HuH-7.5 (cell line): ENCODE measurements around the gene MPP3.

Source experiments
- DNase-seq: peaks from one replicate; pipeline ENCODE4 v3.0.0; 2011; ENCODE audit warnings: low spot score

The MPP3 gene

DNA sequence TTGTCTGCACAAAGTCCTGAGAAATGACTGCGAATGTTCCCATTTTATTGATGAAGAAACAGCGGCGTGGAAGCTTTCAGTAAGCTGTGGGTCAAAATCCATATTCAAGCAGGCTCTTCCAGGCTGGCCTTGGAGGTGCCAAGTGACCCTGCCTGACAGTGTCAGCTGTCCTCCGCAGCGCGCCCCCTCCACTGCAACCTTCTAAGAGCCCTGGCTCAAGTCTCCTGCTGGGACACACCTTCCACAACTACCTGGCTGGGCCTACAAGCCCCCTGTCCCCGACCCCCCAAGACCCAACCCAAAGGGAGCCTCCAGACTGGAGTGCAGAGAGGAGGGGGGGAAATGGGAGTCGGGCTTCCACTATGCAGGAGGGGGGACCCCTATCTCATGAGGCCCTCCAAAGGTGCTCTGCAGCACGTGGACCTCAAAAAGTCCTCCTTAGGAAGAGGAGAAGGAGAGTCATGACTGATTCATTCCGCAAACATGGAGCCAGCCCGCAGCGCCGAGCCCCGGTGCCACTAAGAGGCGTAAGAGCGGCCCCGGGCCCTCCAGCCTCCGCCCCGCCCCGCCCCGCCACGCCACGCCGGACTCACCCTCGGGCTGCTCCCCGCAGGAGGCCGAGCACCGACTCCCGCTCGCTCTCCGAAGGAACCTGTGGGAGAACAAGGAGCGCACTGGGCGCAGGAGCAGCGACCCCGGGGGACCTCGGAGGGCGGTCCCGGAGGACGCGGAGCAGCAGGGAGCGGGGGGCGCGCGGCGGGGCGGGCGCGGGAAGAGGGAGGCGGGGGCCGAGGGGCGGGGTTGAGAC is 574 bp downstream of the MPP3 start:
- DNase-seq, result peak; percentile 67

DNA sequence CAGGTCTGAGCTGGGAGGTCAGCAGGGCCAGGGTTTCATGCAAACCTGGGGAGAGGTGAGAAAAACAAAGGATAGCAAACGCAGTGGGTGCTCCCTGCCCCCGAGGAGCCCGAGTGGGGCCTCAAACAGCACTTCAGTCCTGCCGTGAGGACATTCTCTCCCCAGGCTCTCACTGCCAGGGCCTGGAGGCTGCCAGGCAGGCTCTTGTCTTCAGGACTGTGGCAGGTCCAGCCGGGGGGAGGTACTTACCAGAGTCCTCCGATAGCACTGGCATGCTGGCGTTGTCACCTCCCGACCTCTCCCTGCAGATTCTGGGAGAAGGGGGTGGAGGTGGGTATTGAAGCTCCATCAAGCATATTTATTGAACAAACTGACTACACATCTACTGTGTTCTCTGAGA is 1.3 kb downstream of the MPP3 start:
- no peak for DNase-seq

DNA sequence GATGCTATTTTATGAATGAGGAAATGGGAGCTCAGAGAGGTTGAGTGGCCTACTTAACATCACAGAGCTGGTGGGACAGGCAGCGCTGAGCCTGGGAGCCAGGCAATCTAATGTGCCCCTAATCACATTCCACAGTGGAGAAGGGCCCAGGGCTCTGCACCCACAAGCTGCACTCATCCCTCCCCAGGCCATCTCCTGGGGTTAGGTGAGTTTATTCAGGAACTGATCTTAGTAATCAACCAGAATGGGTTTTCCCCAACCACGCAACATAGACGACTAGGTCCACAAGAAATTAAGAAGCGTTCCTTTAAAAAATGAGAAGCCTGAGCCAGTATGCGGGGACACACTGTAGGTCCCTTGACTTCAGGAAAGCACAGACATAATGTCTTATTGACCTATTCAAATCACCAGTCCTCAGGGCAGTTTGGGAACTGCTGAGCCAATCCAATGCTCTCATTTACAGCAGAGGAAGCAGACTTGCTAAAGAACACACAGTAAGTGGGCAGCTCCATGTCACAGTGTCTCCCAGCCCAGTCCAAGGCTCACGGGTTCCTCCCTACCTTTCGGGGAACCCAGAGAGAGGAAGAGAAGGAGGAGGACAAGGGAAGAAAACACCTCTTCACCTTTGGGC is 2.3 kb downstream of the MPP3 start:
- no peak for DNase-seq

DNA sequence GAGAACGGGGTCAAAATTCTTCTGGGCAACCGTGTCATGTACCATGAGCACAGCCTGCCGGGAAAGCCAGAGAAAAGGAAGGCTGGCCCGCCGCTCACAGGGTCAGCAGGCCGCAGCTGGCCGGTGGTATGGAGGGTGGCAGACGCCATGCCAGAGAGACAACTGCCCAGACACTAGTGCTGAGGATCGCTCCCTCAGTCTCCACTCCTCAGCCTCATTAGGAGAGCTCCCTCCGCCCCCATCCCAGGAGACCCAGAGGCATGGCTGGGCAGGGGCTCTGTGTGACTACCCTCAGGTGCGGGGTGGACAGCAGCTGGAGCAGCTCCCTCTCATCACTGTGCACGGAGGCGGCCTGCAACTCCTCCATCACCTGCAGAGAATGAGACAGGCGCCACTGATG is 3.2 kb downstream of the MPP3 start:
- DNase-seq, result no peak

DNA sequence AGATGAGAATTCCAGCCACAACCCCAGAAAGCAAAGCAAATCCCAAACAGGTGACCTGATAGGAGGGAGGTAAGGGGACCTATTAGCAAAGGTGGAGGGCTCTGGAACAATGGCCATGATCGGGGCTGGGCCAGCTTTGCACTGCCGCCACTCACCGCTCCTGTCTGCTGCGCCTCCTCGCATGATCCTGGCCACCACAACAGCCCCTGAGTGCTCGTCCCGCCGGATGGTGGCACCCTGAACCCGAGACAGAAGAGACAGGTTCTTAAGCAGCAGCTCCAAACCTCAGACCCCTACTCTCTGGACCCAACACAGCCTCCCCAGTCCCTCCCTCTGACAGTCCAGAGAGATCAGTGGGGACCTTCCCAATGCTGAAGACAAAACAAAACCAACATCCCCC is 5.3 kb downstream of the MPP3 start:
- DNase-seq, result no peak

DNA sequence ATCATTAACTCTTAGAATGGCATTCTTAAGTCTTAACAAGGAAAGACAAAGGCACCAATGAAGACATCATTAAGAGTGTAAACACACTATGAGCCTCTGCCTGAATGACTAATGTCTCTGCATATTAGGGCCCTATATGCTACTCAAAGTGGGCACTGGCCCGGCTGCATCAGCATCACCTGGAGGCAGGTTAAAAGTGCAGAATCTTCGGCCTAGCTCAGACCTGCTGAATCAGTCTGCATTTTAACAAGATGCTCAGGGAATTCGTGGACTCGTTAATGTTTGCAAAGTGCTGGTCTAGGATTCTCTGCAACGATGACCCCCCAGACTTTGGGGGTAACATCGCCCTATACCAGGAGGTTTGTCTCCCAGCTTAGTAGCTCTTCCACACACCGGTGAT is 6.7 kb downstream of the MPP3 start:
- no peak for DNase-seq

DNA sequence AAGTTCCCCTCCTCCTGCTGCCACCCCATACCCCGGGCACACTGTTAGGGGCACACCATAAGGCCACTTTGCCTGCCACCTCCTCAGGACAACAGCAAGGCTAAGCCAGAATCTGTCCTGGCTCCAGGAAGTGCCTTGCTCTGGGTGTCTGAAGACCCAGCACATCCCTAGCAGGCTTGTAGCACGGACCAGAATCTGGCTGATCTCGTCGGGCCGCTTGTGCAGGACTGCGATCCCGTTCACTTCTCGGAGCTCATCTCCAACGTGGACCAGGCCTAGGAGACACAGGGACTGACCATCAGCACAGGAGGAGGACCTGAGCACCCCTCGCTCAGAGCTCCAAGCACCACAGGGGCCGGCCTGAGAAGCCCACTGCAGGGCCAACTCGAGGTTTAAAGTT is 7.4 kb downstream of the MPP3 start:
- DNase-seq, result no peak

DNA sequence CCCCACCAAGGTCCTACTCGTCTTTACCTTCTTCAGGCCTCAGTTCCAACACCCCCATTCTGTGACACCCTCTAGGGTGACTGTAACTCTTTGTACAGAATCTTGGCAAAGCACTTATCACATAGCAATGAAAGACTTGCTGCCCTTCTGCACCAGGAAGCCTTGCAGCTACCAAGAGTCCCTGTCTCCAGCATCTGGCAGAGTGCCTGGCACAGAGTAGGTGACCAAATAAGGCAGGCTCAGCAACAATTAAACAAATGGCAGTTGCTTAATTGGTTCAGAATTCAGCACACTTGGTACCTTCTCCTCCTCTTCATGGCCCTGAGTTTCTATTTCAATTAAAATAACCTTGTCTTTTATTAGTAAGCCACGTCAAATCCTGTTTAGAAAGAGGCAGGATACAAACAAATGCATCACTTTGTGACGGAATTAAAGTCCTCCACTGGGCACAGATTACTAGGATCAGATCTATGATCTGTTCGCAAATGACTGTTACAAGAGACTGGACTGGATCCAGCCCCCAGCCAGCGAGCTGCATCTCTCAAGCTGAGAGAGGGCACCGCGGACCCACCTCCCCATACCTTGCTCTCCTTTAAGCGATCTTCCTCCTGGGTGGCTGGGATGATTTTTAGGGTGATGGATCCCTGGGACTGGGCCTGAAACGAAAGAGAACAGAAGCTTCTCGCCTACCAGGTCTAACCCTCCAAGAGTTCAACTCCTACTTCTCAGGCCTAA is 9.4 kb downstream of the MPP3 start:
- DNase-seq, result no peak

DNA sequence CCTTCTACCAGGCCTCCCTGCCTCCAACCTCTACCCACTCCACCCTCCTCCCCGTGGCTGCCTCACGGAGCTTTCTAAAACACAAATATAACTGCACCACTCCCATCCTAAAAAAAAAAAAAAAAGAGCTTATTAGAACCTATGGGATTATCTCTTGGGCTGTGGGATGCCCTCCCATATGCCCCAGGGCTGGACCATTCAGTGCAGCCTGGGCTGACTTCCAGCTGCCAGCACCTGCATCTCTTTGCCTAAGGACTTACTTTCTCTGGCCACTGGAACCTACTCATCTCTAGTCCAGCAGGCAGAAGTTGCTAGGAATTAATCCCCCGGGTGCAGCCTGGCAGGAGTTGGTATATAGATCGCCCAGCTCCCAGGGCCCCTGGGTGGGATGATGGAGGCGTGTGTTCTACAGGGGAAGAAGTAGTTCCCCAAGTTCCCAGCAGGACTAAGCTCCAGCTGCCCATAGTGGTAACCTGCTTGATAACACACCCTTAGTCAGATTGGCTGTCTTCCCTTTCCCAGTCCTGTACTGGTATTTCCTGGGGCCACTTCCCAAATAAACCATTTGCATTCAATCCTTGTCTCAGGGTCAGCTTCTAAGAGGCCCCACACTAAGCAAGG is 10.3 kb downstream of the MPP3 start:
- no peak for DNase-seq

DNA sequence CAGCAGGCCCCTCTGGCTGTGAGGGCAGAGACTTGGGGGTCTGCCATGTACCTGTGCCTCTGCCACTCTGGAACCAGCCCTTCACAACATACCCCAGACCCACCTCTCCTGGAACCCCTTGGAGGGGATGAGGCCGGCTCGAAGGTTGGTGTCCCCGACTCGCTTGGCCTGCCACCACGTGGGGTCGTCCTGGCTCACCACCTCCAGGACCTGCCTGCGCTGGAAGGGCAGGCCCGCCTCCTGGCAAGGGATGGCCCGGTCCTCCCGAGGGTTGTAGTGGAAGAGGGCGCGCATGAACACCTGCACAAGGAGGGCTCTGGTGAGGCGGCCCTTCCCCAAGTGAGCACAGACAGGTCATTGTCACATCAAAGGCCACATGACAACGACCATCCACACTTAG is 12.2 kb downstream of the MPP3 start:
- no peak for DNase-seq

DNA sequence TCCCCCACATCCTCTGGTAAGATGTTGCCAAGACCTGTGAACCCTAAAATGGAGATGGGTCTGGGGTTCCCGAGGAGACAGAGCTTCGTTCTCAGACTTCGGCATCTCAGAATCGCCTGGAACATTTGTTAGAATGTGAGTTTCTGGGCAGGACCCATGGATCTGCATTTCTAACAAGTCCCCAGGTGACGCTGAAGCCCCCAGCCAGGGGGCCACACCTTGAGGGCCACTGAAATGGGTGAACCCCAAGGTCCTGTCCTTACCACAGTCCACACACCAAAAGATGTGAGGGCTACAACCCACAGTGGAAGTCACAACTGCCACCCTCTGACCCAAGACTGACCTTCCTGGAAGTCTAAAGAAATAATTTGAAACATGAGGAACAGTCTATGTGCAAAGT is 14.0 kb downstream of the MPP3 start:
- DNase-seq, result no peak

DNA sequence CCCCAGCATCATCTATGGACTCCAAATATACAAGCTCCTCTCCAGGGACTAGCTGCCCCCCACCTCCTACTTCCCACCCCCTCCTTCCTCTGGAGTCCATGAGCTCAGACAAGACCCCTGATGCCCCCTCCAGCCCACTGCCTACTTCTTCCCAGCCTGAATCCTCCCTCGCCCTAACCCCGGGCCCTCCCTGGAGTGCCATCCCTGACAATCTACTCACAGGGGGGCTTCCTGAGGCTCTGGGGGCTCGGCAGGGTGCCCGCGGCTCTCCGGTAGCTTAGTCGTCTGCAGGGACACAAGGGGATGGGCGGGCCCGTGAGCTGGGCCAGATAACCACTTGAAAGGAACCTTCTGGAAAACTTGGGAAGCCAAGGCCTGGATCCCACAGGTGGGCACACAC is 15.1 kb downstream of the MPP3 start:
- DNase-seq, result no peak

DNA sequence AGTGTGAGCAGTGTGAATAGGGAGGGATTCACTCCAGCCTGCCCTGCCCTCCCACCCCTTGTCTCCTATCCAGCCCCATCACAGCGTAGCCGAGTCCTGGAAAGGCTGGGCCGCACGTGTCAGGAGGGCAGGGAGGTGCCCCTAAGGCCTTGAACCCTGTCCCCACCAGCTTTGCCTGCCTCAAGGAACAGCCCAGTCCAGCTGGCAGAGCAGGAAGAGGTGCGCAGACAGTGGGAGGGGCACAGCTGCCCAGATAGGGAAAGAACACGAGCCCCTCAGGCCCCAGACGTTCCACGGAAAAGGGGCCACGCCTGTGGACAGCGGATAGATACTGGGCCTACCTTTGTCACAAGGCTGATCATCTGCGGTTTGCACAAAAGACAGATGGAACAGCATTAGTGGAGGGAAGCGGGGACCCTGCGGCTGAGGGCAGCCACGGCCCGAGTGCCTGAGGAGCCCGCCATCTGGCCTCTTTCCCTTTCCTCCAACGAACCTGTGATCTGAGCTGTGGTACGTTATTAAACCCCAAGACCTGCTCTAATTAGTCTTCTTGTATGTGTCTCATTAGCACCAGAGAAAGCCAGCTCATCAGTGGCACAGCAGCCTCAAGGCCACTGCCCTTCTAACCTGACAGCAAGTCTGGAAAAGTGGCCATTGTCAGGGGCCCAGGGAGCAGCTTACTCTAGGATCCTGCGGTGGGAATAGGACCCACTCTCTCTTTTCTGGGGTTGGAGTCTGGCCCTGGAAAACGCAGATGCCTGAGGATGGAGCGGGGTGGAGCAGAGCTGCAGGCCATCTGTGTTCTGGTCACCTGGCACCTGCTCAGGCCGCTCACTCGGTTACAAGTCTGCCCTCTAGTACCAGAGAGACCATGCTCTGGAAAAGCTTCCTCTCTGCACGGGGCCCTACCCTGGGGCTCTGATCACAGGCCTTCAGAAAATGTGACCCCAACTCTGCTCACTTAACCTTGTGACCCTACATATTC is 16.3 kb downstream of the MPP3 start:
- DNase-seq, result no peak

DNA sequence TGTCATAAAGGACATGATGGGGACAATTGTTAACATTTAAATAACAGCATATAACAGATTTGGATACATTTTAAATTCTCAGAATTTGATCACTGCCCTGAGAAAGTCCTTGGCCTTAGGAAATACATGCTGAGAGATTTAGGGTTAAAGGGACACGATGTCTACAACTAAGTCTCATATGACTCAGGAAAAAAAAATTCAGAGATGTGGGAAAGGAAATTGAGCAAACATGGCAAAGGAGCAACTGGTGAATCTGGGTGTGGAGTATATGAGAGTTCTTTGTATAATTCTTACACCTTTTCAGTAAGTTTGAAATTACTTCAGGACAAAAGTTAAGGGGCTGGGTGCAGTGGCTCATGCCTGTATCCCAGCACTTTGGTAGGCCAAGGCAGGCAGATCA is 18.2 kb downstream of the MPP3 start:
- DNase-seq, result no peak

DNA sequence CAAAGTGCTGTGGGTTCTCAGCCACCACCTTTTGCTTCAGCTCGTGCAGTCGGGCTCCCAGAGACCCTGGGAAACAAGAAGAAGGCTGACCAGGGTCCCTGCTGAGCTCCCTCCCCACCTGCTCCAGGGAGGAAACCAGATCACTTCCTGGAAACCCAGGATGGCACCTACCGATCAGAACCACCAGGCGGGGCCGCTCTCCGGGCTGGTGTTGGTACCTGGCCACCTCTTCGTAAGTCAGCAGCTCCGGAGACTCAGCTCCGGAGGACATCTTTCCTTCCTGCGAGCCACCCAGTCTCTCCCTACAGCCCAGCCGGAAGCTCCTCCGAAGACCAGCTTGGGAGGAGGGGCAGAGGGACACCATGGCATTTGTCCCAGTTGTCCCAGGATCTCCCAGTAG is 18.9 kb downstream of the MPP3 start:
- DNase-seq, result no peak

DNA sequence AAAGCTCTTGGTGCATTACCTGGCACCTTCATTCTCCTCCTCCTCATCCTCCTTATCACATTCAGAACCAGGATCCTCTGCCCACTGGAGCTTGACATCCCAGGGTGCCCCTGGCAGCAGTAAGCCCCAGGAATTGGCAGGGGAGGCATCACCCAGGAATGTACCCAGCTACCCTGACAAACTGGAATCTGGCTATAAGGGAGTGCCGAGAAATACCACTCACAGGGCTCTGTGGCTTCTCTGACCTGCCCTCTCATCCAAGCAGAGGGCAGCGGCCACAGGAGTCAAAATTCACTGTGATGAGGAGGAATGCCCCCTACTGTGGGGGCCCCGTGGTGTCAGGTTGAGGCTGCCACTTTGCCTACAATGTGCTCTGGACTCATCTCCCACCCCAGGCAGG is 19.6 kb downstream of the MPP3 start:
- DNase-seq, result no peak

DNA sequence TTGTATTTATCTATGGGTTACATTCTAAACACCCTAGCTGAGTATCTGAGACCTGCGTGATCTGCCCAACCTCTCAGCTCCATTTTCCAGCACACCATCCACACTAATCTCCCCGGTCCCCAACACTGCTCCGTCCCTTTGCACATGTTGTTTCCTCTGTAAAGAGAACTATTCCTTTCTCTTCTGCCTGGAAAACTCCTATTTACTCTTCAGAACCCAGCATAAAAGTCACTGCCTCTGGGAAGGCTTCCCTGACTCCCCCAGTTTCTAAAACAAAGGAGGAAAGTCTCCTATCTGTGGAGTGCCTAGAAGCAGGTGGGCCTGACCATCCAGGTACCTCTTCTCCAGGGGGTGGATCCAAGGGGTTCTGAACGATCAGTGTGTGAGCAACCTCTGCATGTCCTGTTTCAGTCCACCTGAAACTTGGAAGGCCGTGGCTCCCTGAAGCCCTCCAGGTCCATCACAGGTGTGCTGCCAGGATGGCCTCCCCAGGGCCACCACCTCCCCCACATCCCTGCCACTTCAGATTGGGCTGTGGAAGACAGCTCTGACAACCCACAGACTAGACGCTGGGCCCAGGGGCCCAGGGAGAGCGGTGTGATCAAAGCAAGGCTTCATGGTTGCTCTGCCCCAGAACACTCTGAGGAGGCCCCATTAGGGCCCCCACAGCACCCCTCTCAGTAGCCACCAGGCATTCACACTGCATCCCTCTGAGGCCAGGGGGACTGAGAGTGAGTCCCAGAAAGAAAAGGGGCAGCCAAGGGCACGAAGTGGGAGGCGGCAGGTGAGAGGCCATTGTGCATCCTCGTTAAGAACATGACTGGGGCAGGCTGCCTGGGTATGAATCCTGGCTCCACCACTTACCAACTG is 20.3 kb downstream of the MPP3 start:
- no peak for DNase-seq

DNA sequence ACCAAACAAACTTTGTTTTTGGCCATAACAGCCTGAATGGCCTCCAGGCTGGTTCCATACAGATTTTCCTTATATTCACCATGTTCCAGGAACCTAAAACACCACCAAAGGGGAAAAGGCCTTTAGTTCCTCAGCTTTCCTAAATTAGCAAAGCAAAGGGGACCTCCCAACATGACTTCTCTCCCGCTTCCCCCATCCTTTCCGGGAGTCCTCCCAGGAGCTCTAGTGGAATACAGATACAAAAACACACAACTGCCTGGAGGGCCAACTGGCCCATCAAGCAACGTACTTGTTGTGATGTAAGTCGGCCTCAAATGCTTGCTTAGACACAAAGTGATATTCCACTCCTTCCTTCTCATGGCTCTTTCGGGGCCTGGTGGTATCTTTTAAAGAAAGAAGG is 22.1 kb downstream of the MPP3 start:
- no peak for DNase-seq

DNA sequence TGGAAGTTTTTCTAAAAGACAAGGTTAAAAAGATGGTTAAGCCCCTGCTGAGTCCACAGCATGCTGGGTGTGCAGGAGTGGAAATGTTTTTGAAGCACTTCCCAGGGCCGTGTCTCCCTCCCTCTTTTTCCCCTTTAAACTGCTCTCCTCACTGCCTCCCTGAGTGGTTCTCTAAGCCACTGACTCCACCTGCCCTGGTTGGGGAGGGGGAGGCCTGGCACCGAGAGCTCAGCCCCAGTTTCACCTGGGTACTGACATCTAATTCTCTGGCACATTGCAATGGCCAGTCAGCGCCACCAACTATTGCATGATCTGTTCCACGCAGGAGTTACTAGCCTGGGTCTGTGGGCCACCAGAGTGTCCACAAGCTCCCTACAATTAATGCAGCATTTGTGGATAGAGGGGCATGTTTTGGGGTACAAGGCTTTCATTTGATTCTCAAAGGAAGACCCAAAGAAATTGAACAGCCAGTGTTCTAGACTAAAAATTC is 22.7 kb downstream of the MPP3 start:
- DNase-seq, result no peak

DNA sequence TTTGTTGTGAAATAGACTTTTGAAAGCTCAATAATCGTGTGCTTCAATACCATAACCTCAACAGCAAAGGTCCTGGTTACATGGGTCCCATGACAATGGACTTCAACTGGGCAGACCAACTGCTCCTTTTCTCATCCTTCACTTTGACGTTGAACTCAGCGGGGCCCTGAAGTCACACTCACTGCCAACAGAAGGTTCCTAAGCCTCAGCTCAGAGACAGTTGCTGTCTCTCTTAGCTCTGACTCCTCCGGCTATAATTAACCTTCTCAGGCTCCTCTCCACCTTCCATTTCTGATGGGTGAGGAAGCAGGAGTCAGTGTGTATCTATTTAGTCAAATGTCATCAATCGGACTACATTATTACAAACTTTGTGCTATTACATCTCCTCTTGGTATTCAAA is 23.8 kb downstream of the MPP3 start:
- DNase-seq, result no peak

DNA sequence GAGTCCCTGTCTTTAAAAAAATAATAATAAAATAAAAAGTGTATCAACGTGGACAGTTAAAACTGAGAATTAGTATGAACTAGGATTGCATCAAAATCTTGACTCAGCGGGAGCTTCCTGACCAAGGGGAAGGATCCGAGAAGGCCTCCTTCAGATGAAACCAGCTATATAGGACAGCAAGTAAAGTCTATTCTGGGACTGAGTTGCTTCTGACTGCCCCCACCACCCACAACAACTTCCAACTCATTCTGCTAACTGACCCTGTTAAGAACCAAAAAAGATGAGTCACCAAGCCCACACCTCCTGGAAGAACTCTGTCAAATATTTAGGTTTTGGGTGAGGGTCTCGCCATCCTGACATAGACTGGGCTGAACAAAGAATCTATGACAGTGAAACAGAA is 24.9 kb downstream of the MPP3 start:
- DNase-seq, result no peak
